T-helper 17 cell (primary cell): Measurements from ENCODE around the gene THADA. TPM values are rescaled to one million over a fixed set of nuclear protein-coding genes. Genes with fewer than 3 reads are reported as not detected.
A peak's percentile ranks its signal among the peaks of the same experiment; 100 is the strongest.
"Not testable (repeated sequence)": the region's sequence is repeated elsewhere in the genome, so short reads cannot be mapped to it uniquely, and the experiment has no call there.

Experiments
- ATAC-seq: fragments of 150-1000 bp; cut with Tn5 transposase; 2 replicates; pipeline ENCODE4 v1.10.0; 2021; ENCODE audit warnings: mild to moderate bottlenecking, moderate library complexity
- DNase-seq, 3 donors: peaks; one replicate each; pipeline versions ENCODE4 v3.0.0 to v3.0.0-alpha.2; 2020 to 2021
- H3K9me3 ChIP-seq: one replicate; pipeline ENCODE4 v1.7.0; 2013; ENCODE audit warnings: low read length, mild to moderate bottlenecking; ENCODE audit not compliant: control insufficient read depth, poor library complexity, severe bottlenecking
- H3K27ac Mint-ChIP-seq: one replicate; pipeline ENCODE4 v1.8.0; 2022; ENCODE audit warnings: mild to moderate bottlenecking, moderate library complexity, mixed read lengths
- H3K27me3 Mint-ChIP-seq: one replicate; pipeline ENCODE4 v1.8.0; 2022; ENCODE audit warnings: mixed read lengths
- H3K36me3 Mint-ChIP-seq: one replicate; pipeline ENCODE4 v1.8.0; 2022; ENCODE audit warnings: low read depth, mixed read lengths
- H3K4me1 Mint-ChIP-seq: one replicate; pipeline ENCODE4 v1.8.0; 2022; ENCODE audit warnings: mild to moderate bottlenecking, mixed read lengths
- H3K4me3 Mint-ChIP-seq: one replicate; pipeline ENCODE4 v1.8.0; 2022; ENCODE audit warnings: mild to moderate bottlenecking, moderate library complexity, mixed read lengths
- total RNA-seq, 4 donors: library from RNA in 2 of 4; stranded (reverse) in 2 of 4; gene quantifications; one replicate each; pipeline ENCODE4 v1.2.3 and lab custom pipeline; 2022 to 2026

THADA gene
- total RNA-seq, 2 donors from 2014 or later, result 40.1 to 41.0 TPM

DNA sequence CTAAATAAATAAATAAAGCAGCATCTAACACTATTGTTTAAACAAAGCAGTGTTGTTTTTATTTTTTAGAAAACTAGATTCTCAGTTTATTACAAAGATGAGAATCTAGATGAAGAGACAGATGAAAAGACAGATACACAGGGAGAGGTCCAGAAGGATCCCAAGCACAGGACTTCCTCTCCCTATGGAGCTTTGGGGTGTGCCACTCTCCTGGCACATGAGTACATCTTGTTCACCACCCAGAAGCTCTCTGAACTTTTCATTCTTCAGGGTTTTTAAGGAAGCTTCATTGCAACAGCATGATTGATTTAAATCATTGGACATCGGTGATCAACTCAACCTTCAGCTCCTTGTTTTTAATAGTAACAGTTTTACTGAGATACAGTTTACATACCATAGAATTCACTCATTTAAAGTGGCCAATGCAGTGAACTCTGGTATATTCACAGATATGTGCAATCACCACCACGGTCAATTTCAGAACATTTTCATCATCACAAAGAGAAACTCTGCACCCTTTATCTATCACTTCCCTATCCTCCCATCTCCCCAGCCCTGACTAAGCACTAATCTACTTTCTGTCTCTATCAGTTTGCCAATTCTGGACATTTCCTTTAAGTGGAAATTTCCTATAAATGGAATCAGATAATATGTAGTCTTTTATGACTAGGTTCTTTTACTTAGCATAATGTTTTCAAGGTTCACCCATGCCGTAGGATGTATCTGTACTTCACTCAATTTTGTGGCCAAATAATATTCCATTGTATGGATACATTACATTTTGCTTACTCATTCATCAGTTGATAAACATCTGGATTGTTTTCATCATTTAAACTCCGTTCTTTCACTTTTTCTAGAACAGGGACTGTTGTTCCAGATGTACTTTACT is 307.2 kb downstream of the THADA start:
- no peaks in the 10 kb centered on the region for H3K9me3 ChIP-seq
- peaks cover 5% of the 10 kb centered on the region for H3K4me1 Mint-ChIP-seq
- peaks cover 20% of the 10 kb centered on the region for H3K36me3 Mint-ChIP-seq
- H3K4me3 Mint-ChIP-seq, result no peak overlapping the region
- no peak overlapping the region for H3K27ac Mint-ChIP-seq
- ATAC-seq (no peak), DNase-seq (no peak)
- no peaks in the 10 kb centered on the region for H3K27me3 Mint-ChIP-seq

DNA sequence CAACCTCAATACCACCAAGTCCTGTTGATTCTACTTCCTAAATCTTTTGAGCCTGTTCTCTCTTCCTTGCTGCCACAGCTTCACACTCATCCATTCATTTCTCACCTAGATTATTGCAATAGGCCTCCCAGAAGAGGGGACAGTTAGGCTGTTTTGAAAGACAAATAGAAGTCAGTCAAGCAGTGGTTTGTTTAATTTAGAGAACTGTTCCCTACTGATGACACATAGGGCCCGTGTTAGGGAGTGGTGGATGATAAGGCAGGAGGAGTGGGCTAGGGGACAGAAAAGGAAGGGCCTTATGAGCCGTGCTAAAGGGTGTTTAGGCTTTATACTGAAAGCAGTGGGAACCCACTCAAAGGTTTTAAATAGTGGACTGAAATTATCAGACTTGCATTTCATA is 309.9 kb downstream of the THADA start:
- no peaks in the 10 kb centered on the region for H3K9me3 ChIP-seq
- Mint-ChIP-seq H3K4me3 (no peak overlapping the region), H3K27ac (no peak overlapping the region), H3K4me1 (peaks cover 8% of the 10 kb centered on the region), H3K27me3 (no peaks in the 10 kb centered on the region), H3K36me3 (peaks cover 31% of the 10 kb centered on the region)
- ATAC-seq, result no peak
- no peak for DNase-seq

DNA sequence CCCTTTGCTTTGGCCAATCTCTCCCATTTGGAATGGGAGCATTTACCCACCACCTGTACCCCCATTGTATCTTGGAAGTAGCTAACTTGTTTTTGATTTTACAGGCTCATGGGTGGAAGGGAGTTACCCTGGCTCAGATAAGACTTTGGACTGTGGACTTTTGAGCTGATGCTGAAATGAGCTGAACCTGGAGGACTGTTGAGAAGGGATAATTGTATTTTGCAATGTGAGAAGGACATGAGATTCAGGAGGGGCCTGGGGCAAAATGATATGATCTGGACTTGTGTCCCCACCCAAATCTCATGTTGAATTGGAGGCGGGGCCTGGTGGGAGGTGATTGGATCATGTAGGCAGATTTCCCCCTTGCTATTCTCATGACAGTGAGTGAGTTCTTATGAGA is 310.9 kb downstream of the THADA start:
- H3K4me1 Mint-ChIP-seq, result peaks cover 6% of the 10 kb centered on the region
- peaks cover 26% of the 10 kb centered on the region for H3K36me3 Mint-ChIP-seq
- no peaks in the 10 kb centered on the region for H3K27me3 Mint-ChIP-seq
- H3K4me3 Mint-ChIP-seq, result no peak overlapping the region
- no peaks in the 10 kb centered on the region for H3K9me3 ChIP-seq
- DNase-seq, result no peak
- H3K27ac Mint-ChIP-seq, result no peak overlapping the region
- no peak for ATAC-seq

DNA sequence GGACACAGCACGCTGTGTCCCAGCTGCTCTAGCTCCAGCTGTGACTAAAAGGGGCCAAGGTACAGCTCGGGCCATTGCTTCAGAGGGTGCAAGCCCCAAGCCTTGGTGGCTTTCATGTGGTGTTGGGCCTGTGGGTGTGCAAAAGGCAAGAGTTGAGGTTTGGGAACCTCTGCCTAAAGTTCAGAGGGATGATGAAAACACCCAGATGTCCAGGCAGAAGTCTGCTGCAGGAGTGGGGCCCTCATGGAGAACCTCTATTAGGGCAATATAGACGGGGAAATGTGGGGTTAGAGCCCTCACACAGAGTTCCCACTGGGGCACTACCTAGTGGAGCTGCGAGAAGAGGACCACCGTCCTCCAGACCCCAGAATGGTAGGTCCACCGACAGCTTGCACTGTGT is 311.5 kb downstream of the THADA start:
- not testable (repeated sequence) for H3K4me1 Mint-ChIP-seq, H3K27ac Mint-ChIP-seq, H3K9me3 ChIP-seq, DNase-seq, ATAC-seq, H3K27me3 Mint-ChIP-seq
- H3K4me3 Mint-ChIP-seq, result peak overlapping the region; percentile 52
- H3K36me3 Mint-ChIP-seq, result peaks cover 26% of the 10 kb centered on the region

DNA sequence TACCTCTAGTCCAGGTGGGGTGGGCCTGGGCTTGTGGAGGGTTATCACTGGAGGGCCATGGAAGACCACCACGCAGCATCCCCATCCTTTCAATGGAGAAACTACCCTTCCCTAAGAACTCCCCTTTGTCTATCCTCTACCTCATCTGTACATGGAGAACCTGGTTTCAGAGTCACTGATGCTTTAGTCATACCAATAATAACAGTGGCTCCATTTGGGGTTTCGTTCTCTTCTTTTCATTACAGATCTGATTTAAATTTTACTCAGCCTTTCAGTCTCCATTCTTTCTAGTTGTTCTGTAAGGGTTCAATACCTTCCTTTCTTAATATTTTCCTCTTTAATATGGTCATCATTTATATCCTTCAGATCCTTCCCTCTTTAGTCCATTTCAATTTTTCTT is 314.8 kb downstream of the THADA start:
- no peaks in the 10 kb centered on the region for H3K9me3 ChIP-seq
- Mint-ChIP-seq H3K4me3 (no peak overlapping the region), H3K36me3 (peaks cover 26% of the 10 kb centered on the region), H3K27me3 (no peaks in the 10 kb centered on the region), H3K27ac (no peak overlapping the region), H3K4me1 (peaks cover 13% of the 10 kb centered on the region)
- DNase-seq (no peak), ATAC-seq (no peak)

DNA sequence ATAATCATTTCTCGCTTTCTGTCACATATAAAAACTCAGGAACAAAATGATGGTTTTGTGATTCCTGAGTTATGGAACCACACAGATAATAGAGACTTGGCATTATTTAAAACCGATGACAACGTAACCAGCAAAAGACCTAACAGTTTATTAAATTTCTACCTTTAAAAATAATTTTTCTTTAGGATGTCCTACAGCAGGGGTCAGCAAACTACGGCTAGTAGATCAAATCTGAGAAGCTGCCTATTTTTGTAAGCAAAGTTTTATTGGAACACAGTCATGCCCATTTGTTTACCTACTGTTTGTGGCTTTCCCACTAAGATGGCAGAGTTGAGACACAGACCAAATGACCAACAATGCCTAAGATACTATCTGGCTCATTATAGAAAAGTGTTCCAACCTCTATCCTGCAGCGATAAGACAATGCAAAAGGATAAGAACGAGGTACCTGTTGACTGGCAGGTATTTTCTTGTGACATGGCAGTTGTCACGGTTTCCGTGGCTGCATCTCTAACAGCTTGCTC is 316.5 kb downstream of the THADA start:
- H3K27ac Mint-ChIP-seq, result no peak overlapping the region
- peaks cover 23% of the 10 kb centered on the region for H3K36me3 Mint-ChIP-seq
- H3K4me3 Mint-ChIP-seq, result no peak overlapping the region
- no peaks in the 10 kb centered on the region for H3K27me3 Mint-ChIP-seq
- H3K9me3 ChIP-seq, result no peaks in the 10 kb centered on the region
- ATAC-seq (no peak), DNase-seq (no peak)
- peaks cover 13% of the 10 kb centered on the region for H3K4me1 Mint-ChIP-seq

DNA sequence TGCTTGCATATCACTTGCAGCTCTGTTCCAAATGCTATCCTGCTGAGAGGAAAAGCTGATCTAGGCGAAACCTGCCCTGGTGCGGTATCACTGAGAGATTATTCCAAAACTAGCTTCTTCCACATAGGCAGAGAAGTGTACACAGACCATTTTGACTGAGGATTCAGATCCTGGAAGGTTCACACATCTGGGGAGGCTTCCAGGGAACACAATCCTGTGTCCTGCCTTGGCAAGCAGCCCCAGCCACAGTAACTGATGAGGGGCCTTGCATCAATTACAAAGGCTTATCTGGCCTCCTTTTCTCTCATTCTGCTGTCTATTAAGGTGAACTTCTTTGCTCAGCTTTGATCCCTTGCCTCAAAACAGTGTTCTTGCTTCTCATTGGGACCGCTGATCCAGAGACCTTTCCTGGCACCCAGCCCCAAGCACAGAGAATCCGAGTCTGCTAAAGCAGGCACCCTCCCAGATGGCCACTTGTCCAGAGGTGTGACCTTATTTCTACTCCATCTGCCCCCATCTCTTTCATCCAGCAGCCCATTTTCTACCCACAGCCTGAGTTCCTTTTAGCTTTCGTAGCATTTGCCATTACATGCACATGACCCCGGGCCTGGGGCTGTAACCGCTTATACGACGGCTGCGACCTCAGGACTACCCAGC is 317.1 kb downstream of the THADA start:
- no peak overlapping the region for H3K4me3 Mint-ChIP-seq
- no peak for DNase-seq
- peaks cover 22% of the 10 kb centered on the region for H3K36me3 Mint-ChIP-seq
- ATAC-seq, result no peak
- peaks cover 20% of the 10 kb centered on the region for H3K4me1 Mint-ChIP-seq
- H3K27ac Mint-ChIP-seq, result no peak overlapping the region
- no peaks in the 10 kb centered on the region for H3K9me3 ChIP-seq
- H3K27me3 Mint-ChIP-seq, result no peaks in the 10 kb centered on the region

DNA sequence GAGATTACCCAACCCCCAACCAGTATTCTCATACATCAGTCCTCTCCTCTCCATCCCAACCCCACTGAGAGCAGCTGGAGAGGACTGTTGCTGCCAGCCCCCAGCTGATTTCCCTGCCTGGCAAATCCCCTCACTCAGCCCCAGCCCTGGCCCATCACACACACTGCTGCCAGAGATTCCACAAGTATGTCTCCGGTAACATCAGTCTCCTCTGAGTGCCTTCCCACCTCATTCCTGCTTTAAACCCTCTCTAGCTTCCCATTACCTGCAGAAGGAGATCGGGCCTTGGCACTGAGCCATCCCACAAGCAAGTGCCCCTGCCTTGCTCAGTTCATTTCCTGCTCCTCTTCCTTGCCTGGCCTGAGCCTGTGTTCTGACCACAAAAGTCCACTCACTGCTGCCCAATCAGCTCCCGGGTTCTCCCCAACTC is 318.9 kb downstream of the THADA start:
- H3K27me3 Mint-ChIP-seq, result no peaks in the 10 kb centered on the region
- no peaks in the 10 kb centered on the region for H3K9me3 ChIP-seq
- no peak overlapping the region for H3K4me3 Mint-ChIP-seq
- ATAC-seq (no peak), DNase-seq (no peak)
- peaks cover 17% of the 10 kb centered on the region for H3K36me3 Mint-ChIP-seq
- H3K27ac Mint-ChIP-seq, result peak overlapping the region; percentile 59
- H3K4me1 Mint-ChIP-seq, result peaks cover 17% of the 10 kb centered on the region

DNA sequence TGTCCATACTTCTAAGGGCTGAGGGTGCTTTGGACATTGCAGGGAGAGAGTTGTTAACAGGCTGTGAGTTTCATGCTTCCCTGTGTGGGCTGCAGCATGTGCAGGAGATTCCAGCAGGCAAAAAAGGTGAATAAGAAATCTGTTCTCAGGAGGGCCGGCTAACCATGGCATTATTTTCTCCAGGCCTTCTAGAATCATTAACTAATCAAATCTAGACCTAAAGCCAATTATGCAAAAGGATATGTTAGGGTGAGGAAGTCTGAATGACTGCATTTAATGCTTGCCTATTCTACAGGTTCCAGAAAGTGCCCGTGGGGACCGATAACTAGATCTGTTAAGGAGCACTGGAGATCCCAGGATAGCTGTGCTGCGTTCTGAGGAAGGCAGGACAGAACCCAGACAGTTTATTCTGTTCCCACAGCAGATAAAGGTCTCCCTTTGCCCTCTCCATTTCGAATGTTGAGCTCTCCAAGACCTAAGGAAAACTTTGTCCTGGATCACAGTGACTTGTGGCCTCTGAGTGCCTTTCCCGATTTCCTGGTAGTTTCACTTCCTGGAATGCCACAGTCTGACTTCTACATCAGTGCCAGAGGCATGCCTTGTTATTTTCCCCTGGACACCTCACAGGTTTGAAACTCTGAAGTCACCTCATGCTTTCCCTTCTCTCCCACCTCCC is 319.4 kb downstream of the THADA start:
- ATAC-seq (no peak), DNase-seq (no peak)
- H3K36me3 Mint-ChIP-seq, result peaks cover 17% of the 10 kb centered on the region
- H3K4me3 Mint-ChIP-seq, result no peak overlapping the region
- H3K27me3 Mint-ChIP-seq, result no peaks in the 10 kb centered on the region
- peak overlapping the region; percentile 59 for H3K27ac Mint-ChIP-seq
- peaks cover 17% of the 10 kb centered on the region for H3K4me1 Mint-ChIP-seq
- no peaks in the 10 kb centered on the region for H3K9me3 ChIP-seq

DNA sequence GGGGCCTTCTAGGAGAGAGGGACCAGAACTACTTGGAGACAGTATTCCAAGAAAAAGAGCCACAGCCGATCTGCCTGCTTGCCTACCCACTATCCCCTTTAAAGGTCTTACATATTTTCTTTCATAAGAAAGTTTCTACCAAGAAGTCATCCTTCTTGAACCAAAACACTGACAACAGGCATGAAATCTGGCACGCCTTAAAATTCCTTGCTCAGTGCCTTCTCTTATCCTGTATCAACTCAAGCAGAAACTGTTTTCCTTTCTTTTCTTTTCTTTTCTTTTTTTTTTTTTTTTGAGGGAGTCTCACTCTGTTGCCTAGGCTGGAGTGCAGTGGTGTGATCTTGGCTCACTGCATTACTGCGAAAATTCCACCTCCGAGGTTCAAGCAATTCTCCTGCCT is 321.1 kb downstream of the THADA start:
- H3K27me3 Mint-ChIP-seq, result no peaks in the 10 kb centered on the region
- no peak for ATAC-seq
- H3K4me1 Mint-ChIP-seq, result peaks cover 17% of the 10 kb centered on the region
- no peak overlapping the region for H3K4me3 Mint-ChIP-seq
- DNase-seq, result no peak
- no peaks in the 10 kb centered on the region for H3K9me3 ChIP-seq
- peaks cover 18% of the 10 kb centered on the region for H3K36me3 Mint-ChIP-seq
- H3K27ac Mint-ChIP-seq, result no peak overlapping the region

DNA sequence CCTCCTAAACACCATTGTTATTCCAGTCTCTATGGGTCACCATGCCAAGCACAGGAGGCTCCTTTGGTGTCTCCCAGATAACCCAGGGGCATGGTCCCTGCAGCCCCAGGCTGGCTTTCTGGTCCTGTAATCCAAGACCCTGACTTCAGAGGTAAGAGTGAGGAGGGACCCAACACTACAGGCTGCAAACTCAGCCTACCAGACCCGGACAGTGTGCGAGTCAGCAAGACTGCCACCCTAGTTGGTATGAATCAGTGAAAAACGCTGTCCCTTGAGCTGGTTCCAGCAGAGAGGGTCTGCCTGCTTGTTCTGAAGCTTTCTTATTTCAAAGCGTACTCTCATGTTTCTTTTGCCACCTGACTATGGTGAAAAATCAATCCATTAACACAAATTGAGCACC is 321.8 kb downstream of the THADA start:
- no peak overlapping the region for H3K27ac Mint-ChIP-seq
- ATAC-seq (no peak), DNase-seq (no peak)
- H3K27me3 Mint-ChIP-seq, result no peaks in the 10 kb centered on the region
- H3K4me3 Mint-ChIP-seq, result no peak overlapping the region
- H3K9me3 ChIP-seq, result no peaks in the 10 kb centered on the region
- peaks cover 17% of the 10 kb centered on the region for H3K36me3 Mint-ChIP-seq
- peaks cover 17% of the 10 kb centered on the region for H3K4me1 Mint-ChIP-seq

DNA sequence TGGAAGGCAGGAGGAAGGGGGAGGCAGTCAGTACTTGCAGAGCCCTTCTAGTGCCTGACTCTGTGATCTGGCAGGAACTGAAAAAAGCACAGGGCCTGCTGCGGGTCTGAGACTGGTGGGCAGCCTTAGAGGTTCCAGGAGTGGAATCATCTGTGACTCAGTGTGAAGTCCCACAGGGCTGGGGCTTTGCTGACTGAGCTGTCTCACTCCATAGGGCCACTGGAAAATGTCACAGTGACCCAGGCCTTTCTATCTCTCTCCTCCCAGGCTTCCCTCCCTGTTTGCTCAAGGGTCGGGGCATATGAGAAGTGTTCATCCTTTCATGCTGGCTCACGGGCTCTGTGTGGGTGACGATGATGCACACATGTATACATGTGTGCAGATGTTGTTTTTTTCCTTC is 322.3 kb downstream of the THADA start:
- Mint-ChIP-seq H3K36me3 (peaks cover 15% of the 10 kb centered on the region), H3K4me1 (peaks cover 14% of the 10 kb centered on the region), H3K27ac (no peak overlapping the region), H3K4me3 (no peak overlapping the region), H3K27me3 (no peaks in the 10 kb centered on the region)
- no peaks in the 10 kb centered on the region for H3K9me3 ChIP-seq
- ATAC-seq (no peak), DNase-seq (no peak)

DNA sequence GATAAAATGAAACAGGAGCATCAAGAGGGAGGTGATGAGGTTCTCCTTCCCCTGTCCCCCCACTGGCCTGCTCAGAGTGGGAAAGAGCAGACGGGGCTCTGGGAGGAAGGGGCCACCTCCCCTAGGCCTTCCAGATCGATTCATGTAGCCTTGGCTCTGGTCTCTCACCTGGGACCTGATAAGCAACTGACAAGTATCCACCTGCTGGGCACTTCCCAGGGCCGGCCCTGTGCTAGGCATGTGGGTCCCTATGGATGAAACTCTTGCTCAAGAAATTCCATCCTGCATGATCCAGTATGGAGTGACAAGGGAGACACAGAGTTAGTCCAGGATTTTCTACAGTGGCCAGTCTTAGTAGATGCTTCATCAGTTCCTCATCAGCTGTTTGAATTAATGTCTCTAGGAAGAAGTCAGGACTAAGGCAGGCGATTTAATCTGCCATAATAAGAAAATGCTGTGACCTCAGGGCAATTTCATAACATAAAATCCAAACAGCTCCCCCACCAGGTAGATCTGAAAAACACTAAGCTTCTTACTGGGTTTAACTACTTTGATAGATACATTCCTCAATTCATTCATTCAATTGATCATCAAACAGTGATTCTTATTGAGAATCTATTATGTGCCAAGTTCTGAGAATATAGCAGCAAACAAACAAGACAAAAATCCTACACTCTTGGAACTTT is 324.8 kb downstream of the THADA start:
- DNase-seq (no peak), ATAC-seq (no peak)
- Mint-ChIP-seq H3K4me3 (no peak overlapping the region), H3K27me3 (no peaks in the 10 kb centered on the region), H3K27ac (peak overlapping the region; percentile 32), H3K4me1 (peaks cover 7% of the 10 kb centered on the region), H3K36me3 (peaks cover 9% of the 10 kb centered on the region)
- no peaks in the 10 kb centered on the region for H3K9me3 ChIP-seq
